Parathyroid adenoma (tissue), 2 donors: Measurements from ENCODE around the gene OPCML.

Experiments
- H2AFZ ChIP-seq: fragments of 300-600 bp; sonication (generic); one replicate; pipeline ENCODE4 v1.7.0; 2017; ENCODE audit warnings: antibody characterized with exemption, mild to moderate bottlenecking
- H3K27ac ChIP-seq: fragments of 300-600 bp; sonication (generic); one replicate; pipeline ENCODE4 v1.7.0; 2017
- H3K27me3 ChIP-seq: fragments of 300-600 bp; sonication (generic); one replicate; pipeline ENCODE4 v1.7.0; 2017; ENCODE audit warnings: low read length; ENCODE audit not compliant: control insufficient read depth, insufficient read depth
- H3K36me3 ChIP-seq: fragments of 300-600 bp; sonication (generic); one replicate; pipeline ENCODE4 v1.7.0; 2017; ENCODE audit warnings: low read length; ENCODE audit not compliant: control insufficient read depth, insufficient read depth
- H3K4me1 ChIP-seq: fragments of 300-600 bp; sonication (generic); one replicate; pipeline ENCODE4 v1.7.0; 2017; ENCODE audit warnings: control low read depth
- H3K4me2 ChIP-seq: fragments of 300-600 bp; sonication (generic); one replicate; pipeline ENCODE4 v1.7.0; 2017; ENCODE audit warnings: low read length
- H3K4me3 ChIP-seq: fragments of 300-600 bp; sonication (generic); one replicate; pipeline ENCODE4 v1.7.0; 2017; ENCODE audit warnings: low read depth, low read length
- H3K79me2 ChIP-seq: fragments of 300-600 bp; sonication (generic); one replicate; pipeline ENCODE4 v1.7.0; 2017; ENCODE audit warnings: control low read depth
- H3K9ac ChIP-seq: fragments of 300-600 bp; sonication (generic); one replicate; pipeline ENCODE4 v1.7.0; 2017; ENCODE audit warnings: mild to moderate bottlenecking
- H3K9me3 ChIP-seq: fragments of 300-600 bp; sonication (generic); one replicate; pipeline ENCODE4 v1.7.0; 2017; ENCODE audit warnings: low read length; ENCODE audit not compliant: control insufficient read depth
- TF ChIP-seq, protein P1 (sequence below): fragments of 300-600 bp; sonication (generic); IDR thresholded peaks from one replicate; pipeline ENCODE4 v1.7.0; 2017; ENCODE audit warnings: antibody characterized with exemption, mild to moderate bottlenecking
- donor health status: primary hyperparathyroidism.

Gene OPCML

GRCh38 chr11:132640952-132641351, 891.3 kb downstream of the OPCML start:
- TF ChIP-seq, protein P1, sequence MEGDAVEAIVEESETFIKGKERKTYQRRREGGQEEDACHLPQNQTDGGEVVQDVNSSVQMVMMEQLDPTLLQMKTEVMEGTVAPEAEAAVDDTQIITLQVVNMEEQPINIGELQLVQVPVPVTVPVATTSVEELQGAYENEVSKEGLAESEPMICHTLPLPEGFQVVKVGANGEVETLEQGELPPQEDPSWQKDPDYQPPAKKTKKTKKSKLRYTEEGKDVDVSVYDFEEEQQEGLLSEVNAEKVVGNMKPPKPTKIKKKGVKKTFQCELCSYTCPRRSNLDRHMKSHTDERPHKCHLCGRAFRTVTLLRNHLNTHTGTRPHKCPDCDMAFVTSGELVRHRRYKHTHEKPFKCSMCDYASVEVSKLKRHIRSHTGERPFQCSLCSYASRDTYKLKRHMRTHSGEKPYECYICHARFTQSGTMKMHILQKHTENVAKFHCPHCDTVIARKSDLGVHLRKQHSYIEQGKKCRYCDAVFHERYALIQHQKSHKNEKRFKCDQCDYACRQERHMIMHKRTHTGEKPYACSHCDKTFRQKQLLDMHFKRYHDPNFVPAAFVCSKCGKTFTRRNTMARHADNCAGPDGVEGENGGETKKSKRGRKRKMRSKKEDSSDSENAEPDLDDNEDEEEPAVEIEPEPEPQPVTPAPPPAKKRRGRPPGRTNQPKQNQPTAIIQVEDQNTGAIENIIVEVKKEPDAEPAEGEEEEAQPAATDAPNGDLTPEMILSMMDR, result no peak
- Histone ChIP-seq H3K27ac (no peak overlapping the region), H3K9ac (no peak overlapping the region)

GRCh38 chr11:132639986-132640385, 892.3 kb downstream of the OPCML start:
- no peaks in the 10 kb centered on the region for H3K79me2 ChIP-seq
- H3K4me3 ChIP-seq, result no peak overlapping the region
- no peaks in the 10 kb centered on the region for H3K27me3 ChIP-seq
- H3K9me3 ChIP-seq, result no peaks in the 10 kb centered on the region
- no peaks in the 10 kb centered on the region for H3K4me1 ChIP-seq
- no peak overlapping the region for H3K27ac ChIP-seq
- no peak overlapping the region for H3K4me2 ChIP-seq
- H2AFZ ChIP-seq, result no peak overlapping the region
- no peaks in the 10 kb centered on the region for H3K36me3 ChIP-seq
- H3K9ac ChIP-seq, result no peak overlapping the region
- TF ChIP-seq, protein P1, result no peak

More at GRCh38 chr11:132640952-132641351, 891.3 kb downstream of the OPCML start:
- Histone ChIP-seq H3K27me3 (no peaks in the 10 kb centered on the region), H3K9me3 (no peaks in the 10 kb centered on the region), H2AFZ (no peak overlapping the region), H3K36me3 (no peaks in the 10 kb centered on the region), H3K4me1 (no peaks in the 10 kb centered on the region), H3K4me2 (no peak overlapping the region), H3K4me3 (no peak overlapping the region), H3K79me2 (no peaks in the 10 kb centered on the region)

- TF ChIP-seq, protein P1, result no peak
- Histone ChIP-seq H3K4me2 (no peak overlapping the region), H3K9ac (no peak overlapping the region), H3K27ac (no peak overlapping the region), H3K4me3 (no peak overlapping the region), H2AFZ (no peak overlapping the region), H3K36me3 (no peaks in the 10 kb centered on the region), H3K27me3 (no peaks in the 10 kb centered on the region), H3K4me1 (no peaks in the 10 kb centered on the region), H3K79me2 (no peaks in the 10 kb centered on the region), H3K9me3 (no peaks in the 10 kb centered on the region)
Measured at GRCh38 chr11:132639403-132639802, 892.9 kb downstream of the OPCML start.

- H3K4me2 ChIP-seq, result no peak overlapping the region
- no peaks in the 10 kb centered on the region for H3K27me3 ChIP-seq
- no peak overlapping the region for H2AFZ ChIP-seq
- no peaks in the 10 kb centered on the region for H3K79me2 ChIP-seq
- H3K9ac ChIP-seq, result no peak overlapping the region
- H3K9me3 ChIP-seq, result no peaks in the 10 kb centered on the region
- H3K4me3 ChIP-seq, result no peak overlapping the region
- no peak overlapping the region for H3K27ac ChIP-seq
- no peaks in the 10 kb centered on the region for H3K4me1 ChIP-seq
- TF ChIP-seq, protein P1, result no peak
- H3K36me3 ChIP-seq, result no peaks in the 10 kb centered on the region
Measured at GRCh38 chr11:132638423-132638822, 893.9 kb downstream of the OPCML start.

DNA sequence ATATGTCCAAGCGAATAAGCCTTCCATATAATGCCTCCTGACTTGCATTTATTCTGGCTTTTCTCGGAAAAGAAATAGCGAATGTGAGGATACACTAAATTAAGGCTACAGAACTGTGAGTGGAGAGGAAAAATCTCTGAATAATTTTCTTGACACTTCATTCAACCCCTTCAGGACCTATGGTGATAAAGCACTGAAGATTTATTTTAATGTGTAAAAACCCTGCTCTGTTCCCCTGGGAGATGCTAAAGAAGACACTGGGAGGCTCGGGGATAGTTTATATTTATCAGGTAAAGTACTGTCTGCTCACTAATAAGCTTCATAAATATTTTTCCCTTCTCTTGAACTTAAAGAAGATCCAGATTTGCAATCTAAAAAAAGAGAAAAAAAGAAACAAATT, 895.8 kb downstream of the OPCML start:
- Histone ChIP-seq H3K4me1 (no peaks in the 10 kb centered on the region), H3K36me3 (no peaks in the 10 kb centered on the region), H3K79me2 (no peaks in the 10 kb centered on the region), H3K4me3 (no peak overlapping the region), H3K27ac (no peak overlapping the region), H2AFZ (no peak overlapping the region), H3K9me3 (no peaks in the 10 kb centered on the region), H3K4me2 (no peak overlapping the region), H3K9ac (no peak overlapping the region), H3K27me3 (no peaks in the 10 kb centered on the region)
- TF ChIP-seq, protein P1, result no peak
